Measurements from ENCODE around the gene CBLN1. TPM values are rescaled to one million over a fixed set of nuclear protein-coding genes. Genes with fewer than 3 reads are reported as not detected.

CBLN1 gene
- total RNA-seq, 1 donor from 2014 or later = 21.7 TPM

DNA sequence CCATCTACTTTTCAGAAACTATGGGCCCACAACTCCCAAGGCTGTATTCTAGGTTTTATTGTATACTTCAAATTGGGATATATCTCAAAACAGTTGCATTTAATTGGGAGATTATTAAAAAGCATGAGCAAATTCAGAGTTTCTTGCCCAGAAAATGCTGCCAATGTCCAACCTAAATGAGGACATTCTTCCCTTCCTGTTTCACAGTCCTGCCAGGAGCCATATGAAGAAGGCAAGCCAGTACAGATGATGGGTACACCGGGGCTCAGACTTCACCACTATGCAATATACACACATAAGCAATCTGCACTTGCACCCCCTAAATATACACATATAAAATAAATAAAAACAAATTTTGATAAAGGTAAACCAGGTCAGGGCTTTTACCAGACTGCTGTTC is 34.0 kb upstream of the CBLN1 start:
- DNase-seq = no peak
- TF ChIP-seq, protein P1, sequence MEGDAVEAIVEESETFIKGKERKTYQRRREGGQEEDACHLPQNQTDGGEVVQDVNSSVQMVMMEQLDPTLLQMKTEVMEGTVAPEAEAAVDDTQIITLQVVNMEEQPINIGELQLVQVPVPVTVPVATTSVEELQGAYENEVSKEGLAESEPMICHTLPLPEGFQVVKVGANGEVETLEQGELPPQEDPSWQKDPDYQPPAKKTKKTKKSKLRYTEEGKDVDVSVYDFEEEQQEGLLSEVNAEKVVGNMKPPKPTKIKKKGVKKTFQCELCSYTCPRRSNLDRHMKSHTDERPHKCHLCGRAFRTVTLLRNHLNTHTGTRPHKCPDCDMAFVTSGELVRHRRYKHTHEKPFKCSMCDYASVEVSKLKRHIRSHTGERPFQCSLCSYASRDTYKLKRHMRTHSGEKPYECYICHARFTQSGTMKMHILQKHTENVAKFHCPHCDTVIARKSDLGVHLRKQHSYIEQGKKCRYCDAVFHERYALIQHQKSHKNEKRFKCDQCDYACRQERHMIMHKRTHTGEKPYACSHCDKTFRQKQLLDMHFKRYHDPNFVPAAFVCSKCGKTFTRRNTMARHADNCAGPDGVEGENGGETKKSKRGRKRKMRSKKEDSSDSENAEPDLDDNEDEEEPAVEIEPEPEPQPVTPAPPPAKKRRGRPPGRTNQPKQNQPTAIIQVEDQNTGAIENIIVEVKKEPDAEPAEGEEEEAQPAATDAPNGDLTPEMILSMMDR (IDR thresholded peaks at IDR 0.05; ENCODE audit: partially characterized antibody, unreplicated experiment) = no peak
- Mint-ChIP-seq H3K4me1 (ENCODE audit: low read depth, unreplicated experiment) (no peaks in the 10 kb centered on the region), H3K36me3 (ENCODE audit: unreplicated experiment) (no peaks in the 10 kb centered on the region), H3K4me3 (ENCODE audit: unreplicated experiment) (no peak overlapping the region), H3K27me3 (ENCODE audit: unreplicated experiment) (no peaks in the 10 kb centered on the region), H3K27ac (ENCODE audit: unreplicated experiment) (no peak overlapping the region), H3K9me3 (ENCODE audit: unreplicated experiment) (no peaks in the 10 kb centered on the region)

DNA sequence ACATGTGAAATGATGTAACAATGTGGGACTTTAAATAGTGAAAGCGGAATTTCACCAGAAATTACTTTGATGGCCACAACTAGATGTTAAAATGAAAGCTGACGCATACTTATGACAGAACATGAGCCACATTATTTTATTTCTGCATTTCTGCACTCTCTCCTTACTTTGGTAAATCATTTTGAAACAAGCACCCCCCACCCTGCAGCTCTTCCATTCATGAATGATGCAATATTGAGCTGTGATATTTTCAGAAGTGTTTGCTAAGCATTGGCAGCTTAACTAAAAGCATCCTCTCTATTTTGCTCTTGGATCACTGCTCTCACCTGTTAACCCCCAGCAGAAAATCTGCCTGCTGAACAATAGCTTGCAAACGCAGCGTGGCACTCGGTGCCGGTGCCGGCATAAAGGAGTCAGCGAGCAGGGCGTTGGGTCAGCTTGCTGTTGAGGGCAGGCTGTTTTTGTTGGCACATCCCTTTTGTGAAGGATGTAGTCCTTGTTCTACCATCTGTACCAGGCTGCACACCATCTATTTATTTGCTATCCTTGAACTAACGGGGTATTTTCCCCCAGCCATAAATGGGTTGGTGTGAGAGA is 30.8 kb upstream of the CBLN1 start:
- Mint-ChIP-seq H3K9me3 (ENCODE audit: unreplicated experiment) (no peaks in the 10 kb centered on the region), H3K36me3 (ENCODE audit: unreplicated experiment) (no peaks in the 10 kb centered on the region), H3K4me3 (ENCODE audit: unreplicated experiment) (no peak overlapping the region), H3K4me1 (ENCODE audit: low read depth, unreplicated experiment) (no peaks in the 10 kb centered on the region), H3K27ac (ENCODE audit: unreplicated experiment) (no peak overlapping the region), H3K27me3 (ENCODE audit: unreplicated experiment) (no peaks in the 10 kb centered on the region)
- DNase-seq = no peak
- TF ChIP-seq, protein P1 (IDR thresholded peaks at IDR 0.05; ENCODE audit: partially characterized antibody, unreplicated experiment) = no peak

DNA sequence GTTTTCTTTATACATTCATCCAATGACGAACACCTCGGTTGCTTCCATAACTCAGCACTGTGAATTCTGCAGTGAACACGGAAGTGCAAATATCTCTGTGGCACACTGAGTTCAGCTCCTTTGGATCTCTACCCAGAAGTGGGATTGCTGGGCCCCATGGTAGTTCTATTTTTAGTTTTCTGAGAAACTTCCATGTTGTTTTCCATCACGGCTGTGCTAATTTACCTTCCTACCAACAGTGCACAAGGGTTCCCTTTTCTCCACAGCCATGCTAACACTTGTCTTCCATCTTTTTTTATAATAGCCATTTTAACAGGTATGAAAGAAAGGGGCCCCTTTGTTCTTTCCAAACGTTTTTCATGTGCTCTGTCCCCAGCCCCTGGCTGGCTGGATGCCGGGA is 30.2 kb upstream of the CBLN1 start:
- H3K27me3 Mint-ChIP-seq (ENCODE audit: unreplicated experiment) = no peaks in the 10 kb centered on the region
- H3K36me3 Mint-ChIP-seq (ENCODE audit: unreplicated experiment) = no peaks in the 10 kb centered on the region
- no peaks in the 10 kb centered on the region for H3K4me1 Mint-ChIP-seq (ENCODE audit: low read depth, unreplicated experiment)
- H3K27ac Mint-ChIP-seq (ENCODE audit: unreplicated experiment) = no peak overlapping the region
- no peak for DNase-seq
- no peaks in the 10 kb centered on the region for H3K9me3 Mint-ChIP-seq (ENCODE audit: unreplicated experiment)
- TF ChIP-seq, protein P1 (IDR thresholded peaks at IDR 0.05; ENCODE audit: partially characterized antibody, unreplicated experiment) = no peak
- no peak overlapping the region for H3K4me3 Mint-ChIP-seq (ENCODE audit: unreplicated experiment)

DNA sequence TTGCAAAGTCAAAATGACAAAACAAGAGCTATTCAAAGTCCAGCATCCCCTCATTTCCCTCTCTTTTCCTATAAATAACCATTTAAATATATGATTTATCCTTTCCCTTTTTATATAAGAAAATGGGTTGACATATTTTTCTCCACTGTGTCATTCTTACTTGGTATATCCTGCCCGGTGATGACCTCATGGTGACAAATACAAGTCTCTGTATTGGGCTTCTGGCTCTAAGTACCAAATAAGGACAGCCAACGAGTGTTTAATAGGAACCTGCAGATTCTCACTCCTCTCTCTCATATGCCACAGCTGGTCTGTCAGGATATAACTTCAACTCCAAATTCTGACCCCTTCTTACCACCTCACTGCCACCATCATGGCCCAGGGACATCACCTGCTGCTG is 25.5 kb upstream of the CBLN1 start:
- H3K27me3 Mint-ChIP-seq (ENCODE audit: unreplicated experiment) = peaks cover 2% of the 10 kb centered on the region
- no peak overlapping the region for H3K27ac Mint-ChIP-seq (ENCODE audit: unreplicated experiment)
- no peak overlapping the region for H3K4me3 Mint-ChIP-seq (ENCODE audit: unreplicated experiment)

DNA sequence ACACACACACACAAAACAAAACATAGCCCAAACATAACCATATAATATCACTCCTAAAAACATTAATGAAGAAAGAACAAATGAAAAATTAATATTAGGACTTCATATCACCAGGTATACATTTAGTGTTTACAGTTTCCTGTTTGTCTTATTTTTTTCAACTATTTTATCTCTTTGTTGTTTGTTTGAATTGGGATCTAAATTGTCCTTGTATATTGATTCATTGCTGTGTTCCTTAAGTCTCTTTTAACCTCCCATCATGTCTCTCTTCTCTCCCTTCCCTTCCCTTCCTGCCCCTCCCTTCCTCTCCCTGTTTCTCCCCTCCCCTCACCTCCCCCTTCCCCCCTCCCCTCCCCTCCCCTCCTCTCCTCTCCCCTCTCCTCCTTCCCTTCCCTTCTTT is 23.8 kb upstream of the CBLN1 start:
- Mint-ChIP-seq H3K4me1 (ENCODE audit: low read depth, unreplicated experiment) (no peaks in the 10 kb centered on the region), H3K36me3 (ENCODE audit: unreplicated experiment) (peaks cover 7% of the 10 kb centered on the region), H3K9me3 (ENCODE audit: unreplicated experiment) (peaks cover 5% of the 10 kb centered on the region), H3K4me3 (ENCODE audit: unreplicated experiment) (no peak overlapping the region), H3K27me3 (ENCODE audit: unreplicated experiment) (peaks cover 2% of the 10 kb centered on the region), H3K27ac (ENCODE audit: unreplicated experiment) (no peak overlapping the region)
- DNase-seq = no peak
- TF ChIP-seq, protein P1 (IDR thresholded peaks at IDR 0.05; ENCODE audit: partially characterized antibody, unreplicated experiment) = no peak

More for the DNA sequence above, 25.5 kb upstream of the CBLN1 start:
- DNase-seq = no peak
- H3K4me1 Mint-ChIP-seq (ENCODE audit: low read depth, unreplicated experiment) = no peaks in the 10 kb centered on the region
- TF ChIP-seq, protein P1 (IDR thresholded peaks at IDR 0.05; ENCODE audit: partially characterized antibody, unreplicated experiment) = no peak
- peaks cover 7% of the 10 kb centered on the region for H3K36me3 Mint-ChIP-seq (ENCODE audit: unreplicated experiment)
- H3K9me3 Mint-ChIP-seq (ENCODE audit: unreplicated experiment) = peaks cover 5% of the 10 kb centered on the region

Measured in glutamatergic neuron (in vitro differentiated cells).